GM10248 (cell line): ENCODE results near the gene MRPL17.
"Not testable (repeated sequence)": the region's sequence is repeated elsewhere in the genome, so short reads cannot be mapped to it uniquely, and the experiment has no call there.

ENCODE experiments used
- CTCF ChIA-PET: fragments of 300-600 bp; sonication (Branson Sonifier 250); formaldehyde crosslinking; extraction: SDS; loops from one replicate; lab custom pipeline; 2021; ENCODE audit warnings: antibody characterized with exemption; lab: Yijun Ruan, JAX
- POLR2A ChIA-PET: fragments of 350-650 bp; sonication (Branson Sonifier 250); formaldehyde crosslinking; extraction: SDS; loops from one replicate; lab custom pipeline; 2020; ENCODE audit warnings: antibody characterized with exemption; lab: Yijun Ruan, JAX
- DNase-seq: peaks from one replicate; pipeline ENCODE4 v3.0.0; 2012; ENCODE audit errors: extremely low spot score
- CTCF ChIP-seq: IDR thresholded peaks from 2 replicates; pipeline ENCODE4 v1.5.1; 2012; ENCODE audit warnings: mild to moderate bottlenecking, low read depth; ENCODE audit errors: extremely low read depth, missing control alignments, control extremely low read depth

MRPL17 gene

GRCh38 chr11:6717426-6717825, 34.3 kb upstream of the MRPL17 start:
- TF ChIP-seq CTCF, result no peak
- DNase-seq, result no peak
- POLR2A ChIA-PET, result no interaction called here
- CTCF ChIA-PET, result interaction anchor here (1.5 to 9.6 kb wide), 3 partner anchors 11 to 37 kb away, joined by 7 to 81 read pairs (median 8); no protein-coding TSS in a partner anchor

GRCh38 chr11:6711552-6711951, 28.4 kb upstream of the MRPL17 start:
- CTCF ChIA-PET, result interaction anchor here (0.9 to 7.9 kb wide), 8 partner anchors 10 to 332 kb away, joined by 3 to 59 read pairs (median 3); partner anchors contain the start of genes MRPL17 and TPP1
- POLR2A ChIA-PET, DNase-seq: not testable (repeated sequence)
- TF ChIP-seq CTCF, result peak; percentile 67

- CTCF ChIA-PET, result interaction anchor here (1.2 to 7.9 kb wide), 6 partner anchors 20 to 330 kb away, joined by 3 to 59 read pairs (median 4); no protein-coding TSS in a partner anchor
These were observed 25.7 kb upstream of the MRPL17 start for GRCh38 chr11:6708876-6709275.

GRCh38 chr11:6705905-6706535, 22.9 kb upstream of the MRPL17 start:
- peak; percentile 82 for TF ChIP-seq CTCF
- peak; percentile 47 for DNase-seq
- ChIA-PET POLR2A (no interaction called here), CTCF (interaction anchor here (0.7 to 3.7 kb wide), 31 partner anchors 9 to 328 kb away, joined by 3 to 51 read pairs (median 5); partner anchors contain the start of genes ARFIP2, MRPL17 and TIMM10B)

More at GRCh38 chr11:6708876-6709275, 25.7 kb upstream of the MRPL17 start:
- DNase-seq, result no peak
- POLR2A ChIA-PET, result no interaction called here
- no peak for TF ChIP-seq CTCF

GRCh38 chr11:6703247-6704063, 20.3 kb upstream of the MRPL17 start:
- no peak for DNase-seq
- CTCF ChIA-PET, result interaction anchor here (1.0 to 2.4 kb wide), 6 partner anchors 12 to 325 kb away, joined by 3 to 10 read pairs (median 7); no protein-coding TSS in a partner anchor
- POLR2A ChIA-PET, result no interaction called here
- TF ChIP-seq CTCF, result peak; percentile 31

- DNase-seq, POLR2A ChIA-PET: not testable (repeated sequence)
- CTCF ChIA-PET, result interaction anchor here (1.0 to 2.4 kb wide), 8 partner anchors 13 to 323 kb away, joined by 3 to 10 read pairs (median 5); no protein-coding TSS in a partner anchor
These were observed 18.8 kb upstream of the MRPL17 start for GRCh38 chr11:6701955-6702354.
